Epithelial cell of umbilical artery (primary cell): ENCODE results near the gene LHFPL2. TPM values are rescaled to one million over a fixed set of nuclear protein-coding genes. Genes with fewer than 3 reads are reported as not detected.

Experiments used
- total RNA-seq: library from RNA; depleted of rRNA; stranded (reverse); fragments of >200 nt; gene quantifications from 2 replicates; pipeline ENCODE4 v1.2.3, GENCODE V29; 2014

LHFPL2 gene
- total RNA-seq, result 22.4 and 49.2 TPM in 2 replicates

GRCh38 chr5:78648359-78649210 is at the start of gene LHFPL2:
TSS of gene LHFPL2 (minus strand) at chr5:78648772. CDS start at chr5:78510213, 138,559 bp downstream.

